GM21381 (cell line): ENCODE measurements around the gene MLLT10.

Source experiments
- ATAC-seq: cut with Tn5 transposase; IDR thresholded peaks from one replicate; pipeline ENCODE4 v1.9.1; 2021; ENCODE audit warnings: mild to moderate bottlenecking, moderate library complexity; ENCODE audit not compliant: unreplicated experiment

The MLLT10 gene

GRCh38 chr10:21533467-21534279 is at the start of gene MLLT10:
Gene MLLT10, plus strand, starts transcription at chr10:21534232. Its CDS starts 413 bp downstream, at chr10:21534645.
- peak; percentile 87 for ATAC-seq

- no peak for ATAC-seq
Observed at GRCh38 chr10:21487416-21488180, 46.4 kb upstream of the MLLT10 start.

- no peak for ATAC-seq
Observed at GRCh38 chr10:21488246-21488956, 45.6 kb upstream of the MLLT10 start.

- no peak for ATAC-seq
Observed at GRCh38 chr10:21488957-21489446, 45.0 kb upstream of the MLLT10 start.

GRCh38 chr10:21490028-21490710 is 43.9 kb upstream of the MLLT10 start:
- no peak for ATAC-seq

- no peak for ATAC-seq
Observed at GRCh38 chr10:21490711-21491105, 43.3 kb upstream of the MLLT10 start.

GRCh38 chr10:21492421-21492820 is 41.6 kb upstream of the MLLT10 start:
- no peak for ATAC-seq

GRCh38 chr10:21493784-21494183 is 40.2 kb upstream of the MLLT10 start:
- ATAC-seq, result no peak

GRCh38 chr10:21494191-21495001 is 39.6 kb upstream of the MLLT10 start:
- ATAC-seq, result no peak

GRCh38 chr10:21495002-21495751 is 38.9 kb upstream of the MLLT10 start:
- ATAC-seq, result no peak

GRCh38 chr10:21495752-21496342 is 38.2 kb upstream of the MLLT10 start:
- ATAC-seq, result peak; percentile 68

- peak; percentile 38 for ATAC-seq
Observed at GRCh38 chr10:21496343-21497176, 37.5 kb upstream of the MLLT10 start.

- no peak for ATAC-seq
Observed at GRCh38 chr10:21497177-21497807, 36.7 kb upstream of the MLLT10 start.

- no peak for ATAC-seq
Observed at GRCh38 chr10:21498377-21498776, 35.7 kb upstream of the MLLT10 start.

GRCh38 chr10:21498986-21499385 is 35.0 kb upstream of the MLLT10 start:
- no peak for ATAC-seq

GRCh38 chr10:21499701-21500577 is 34.1 kb upstream of the MLLT10 start:
- ATAC-seq, result no peak

GRCh38 chr10:21500578-21500910 is 33.5 kb upstream of the MLLT10 start:
- no peak for ATAC-seq
